A549 (cell line): ENCODE results near the gene TJP3. TPM values are rescaled to one million over a fixed set of nuclear protein-coding genes. Genes with fewer than 3 reads are reported as not detected.
"Not testable (repeated sequence)": the region's sequence is repeated elsewhere in the genome, so short reads cannot be mapped to it uniquely, and the experiment has no call there.

ENCODE experiments used
- ATAC-seq, 2 experiments: fragments of 200-7000 bp in 1 of 2; fragments of >200 bp in 1 of 2; cut with Nextera tagmentation in 1 of 2; cut with Tn5 transposase in 1 of 2; 3 replicates each; pipeline versions ENCODE4 v1.8.0 to v1.9.1; 2018 to 2020; ENCODE audit warnings: mild to moderate bottlenecking in 1 of 2, moderate library complexity in 1 of 2
- CTCF ChIA-PET: fragments of 300-600 bp; sonication (Branson Sonifier 250); formaldehyde crosslinking; extraction: SDS; loops from one replicate; lab custom pipeline; 2021; ENCODE audit warnings: antibody characterized with exemption, inconsistent platforms; lab: Yijun Ruan, JAX
- POLR2A ChIA-PET: fragments of 350-600 bp; formaldehyde crosslinking; extraction: SDS; loops from one replicate; lab custom pipeline; 2021; ENCODE audit warnings: antibody characterized with exemption, inconsistent platforms; lab: Yijun Ruan, JAX
- DNase-seq, 2 experiments: peaks; one replicate each; pipeline versions ENCODE4 v3.0.0 to v3.0.0-alpha.2; 2011 to 2016; ENCODE audit warnings: low read depth in 1 of 2, low spot score in 1 of 2
- FAIRE-seq: peaks from 2 replicates; lab custom pipeline; 2011; peaks lifted over from hg19 to GRCh38; lab: Jason Lieb, UNC
- H3K27ac ChIP-seq, 2 experiments: fragments of >200 bp; sonication (Bioruptor Twin); formaldehyde crosslinking; 3 replicates each; pipeline ENCODE4 v1.5.1; 2016 to 2017
- H3K4me1 ChIP-seq: fragments of >200 bp; sonication (Bioruptor Twin); formaldehyde crosslinking; 3 replicates; pipeline ENCODE4 v1.6.1; 2016
- H3K4me2 ChIP-seq: fragments of >200 bp; sonication (Bioruptor Twin); formaldehyde crosslinking; 3 replicates; pipeline ENCODE4 v1.6.1; 2016
- H3K4me3 ChIP-seq: fragments of >200 bp; sonication (Bioruptor Twin); formaldehyde crosslinking; 3 replicates; pipeline ENCODE4 v1.5.1; 2016
- H3K9me3 ChIP-seq: fragments of >200 bp; sonication (Bioruptor Twin); formaldehyde crosslinking; 3 replicates; pipeline ENCODE4 v1.6.1; 2016
- CBX2 ChIP-seq: fragments of 200-600 bp; sonication (generic); IDR thresholded peaks from 2 replicates; pipeline ENCODE4 v1.6.1; 2016; ENCODE audit warnings: low read depth, mild to moderate bottlenecking, borderline replicate concordance
- CEBPB ChIP-seq, 2 experiments: fragments of >200 bp in 1 of 2; sonication (Bioruptor Twin) in 1 of 2; formaldehyde crosslinking in 1 of 2; IDR thresholded peaks; 2 replicates each; pipeline ENCODE4 v1.6.1; 2012 to 2016
- E2F6 ChIP-seq: IDR thresholded peaks from 2 replicates; pipeline ENCODE4 v1.6.1; 2012; ENCODE audit warnings: low read depth, borderline replicate concordance
- EHF ChIP-seq: fragments of 250-450 bp; sonication (Bioruptor Pico); IDR thresholded peaks from 2 replicates; pipeline ENCODE4 v1.5.0; 2020; ENCODE audit warnings: mild to moderate bottlenecking
- ELK1 ChIP-seq: fragments of 150-350 bp; IDR thresholded peaks from 2 replicates; pipeline ENCODE4 v1.6.1; 2014; ENCODE audit warnings: low read depth, mild to moderate bottlenecking, low read length
- EP300 ChIP-seq, 2 experiments: fragments of >200 bp; sonication (Bioruptor Twin); formaldehyde crosslinking; IDR thresholded peaks; 2 replicates in 1 of 2; 3 replicates in 1 of 2; pipeline ENCODE4 v1.6.1; 2016 to 2017
- FOSL2 ChIP-seq, 2 experiments: fragments of 450-650 bp in 1 of 2; fragments of >200 bp in 1 of 2; sonication (Bioruptor Twin) in 1 of 2; formaldehyde crosslinking; IDR thresholded peaks; 2 replicates each; pipeline versions ENCODE4 v1.5.0 to v1.6.1; 2016 to 2020; ENCODE audit warnings: mild to moderate bottlenecking in 1 of 2, moderate library complexity in 1 of 2
- HDAC2 ChIP-seq: fragments of 200-600 bp; sonication (generic); IDR thresholded peaks from 2 replicates; pipeline ENCODE4 v1.6.1; 2016
- NFE2L2 ChIP-seq: fragments of 150-350 bp; conservative IDR thresholded peaks from 2 replicates; pipeline ENCODE4 v1.6.1; 2014; ENCODE audit warnings: low read length
- PBX3 ChIP-seq: IDR thresholded peaks from 2 replicates; pipeline ENCODE4 v1.6.1; 2012
- TFCP2L1 ChIP-seq: fragments of 250-450 bp; sonication (Bioruptor Pico); IDR thresholded peaks from 2 replicates; pipeline ENCODE4 v1.5.0; 2021; ENCODE audit warnings: mild to moderate bottlenecking
- TP53 ChIP-seq: fragments of 250-450 bp; sonication (Bioruptor Pico); IDR thresholded peaks from 2 replicates; pipeline ENCODE4 v1.5.0; 2021; ENCODE audit warnings: mild to moderate bottlenecking, moderate library complexity
- USF2 ChIP-seq: fragments of 450-650 bp; IDR thresholded peaks from 2 replicates; pipeline ENCODE4 v1.6.1; 2014; ENCODE audit warnings: antibody characterized with exemption
- WGBS: methylation state at CpG from one replicate; pipeline ENCODE4 v1.1.6; 2017; ENCODE audit errors: missing lambda C conversion rate; 5-methylcytosine and 5-hydroxymethylcytosine counted together
- polyA plus RNA-seq, 4 experiments: library from polyadenylated mRNA; depleted of rRNA in 3 of 4; stranded (reverse); fragments of >200 nt; fragmentation: RNase III in 1 of 4; extraction: RNeasy Plus Mini Kit Qiagen cat#74134 plus additional on column Dnase treatment in 1 of 4; gene quantifications; 2 replicates in 3 of 4; 3 replicates in 1 of 4; pipeline ENCODE4 v1.2.3, GENCODE V29; 2011 to 2017

TJP3 gene
- polyA plus RNA-seq, 2 of the 4 experiments (the other 2 are of a cell fraction): 1.5 to 2.3 TPM

GRCh38 chr19:3753631-3754410 is 45.6 kb downstream of the TJP3 start:
- ATAC-seq: no peak
- 89% methylated on average over 25 of the region's 51 CpGs for WGBS
- Histone ChIP-seq H3K4me1 (no peaks in the 10 kb centered on the region), H3K9me3 (no peaks in the 10 kb centered on the region), H3K4me3 (no peak overlapping the region), H3K27ac (no peak overlapping the region), H3K4me2 (no peak overlapping the region)
- TF ChIP-seq CEBPB (IDR thresholded peaks at IDR 0.05) (no peak), TP53 (no peak), HDAC2 (no peak), ELK1 (no peak), NFE2L2 (no peak), CBX2 (no peak), FOSL2 (IDR thresholded peaks at IDR 0.05) (no peak), FOSL2 (CRISPR knock-in tag; IDR thresholded peaks at IDR 0.05) (no peak), PBX3 (no peak), EP300 (IDR thresholded peaks at IDR 0.05) (no peak), USF2 (no peak), E2F6 (no peak), TFCP2L1 (CRISPR knock-in tag) (no peak), EHF (no peak)
- DNase-seq: no peak
- FAIRE-seq: no peak
- POLR2A ChIA-PET: no interaction called here
- CTCF ChIA-PET: interaction anchor here (1.2 to 1.4 kb wide), 2 partner anchors 8 to 42 kb away, joined by 3 to 6 read pairs; partner anchors contain the start of genes APBA3 and MRPL54

GRCh38 chr19:3757705-3758104 is 49.5 kb downstream of the TJP3 start:
- WGBS: 94% methylated on average over 7 of the region's 7 CpGs
- ATAC-seq, FAIRE-seq, H3K4me3 ChIP-seq, H3K4me1 ChIP-seq, CTCF ChIA-PET, H3K27ac ChIP-seq, DNase-seq, H3K9me3 ChIP-seq, POLR2A ChIA-PET, H3K4me2 ChIP-seq: not testable (repeated sequence)

GRCh38 chr19:3758297-3758696 is 50.1 kb downstream of the TJP3 start:
- FAIRE-seq, H3K4me3 ChIP-seq, DNase-seq, H3K4me2 ChIP-seq, H3K4me1 ChIP-seq, H3K9me3 ChIP-seq, ATAC-seq, POLR2A ChIA-PET, H3K27ac ChIP-seq, CTCF ChIA-PET: not testable (repeated sequence)
- WGBS: 90% methylated on average over 13 of the region's 13 CpGs
